Suprapubic skin (tissue), 3 donors: ENCODE measurements around the gene SLC6A20.

Experiments used
- POLR2A ChIP-seq, 2 donors: fragments of 450-650 bp; IDR thresholded peaks; one replicate each; pipeline ENCODE4 v1.6.1; 2017; ENCODE audit warnings: antibody characterized with exemption in 2 of 2, mild to moderate bottlenecking in 2 of 2, moderate library complexity in 2 of 2
- TF ChIP-seq, protein P1 (sequence below), 2 donors: fragments of 200-600 bp in 1 of 2; fragments of 450-650 bp in 1 of 2; sonication (generic) in 1 of 2; IDR thresholded peaks; one replicate each; pipeline ENCODE4 v1.5.1; 2016 to 2019; ENCODE audit warnings: antibody characterized with exemption in 2 of 2, mild to moderate bottlenecking in 1 of 2, moderate library complexity in 1 of 2

DNA sequence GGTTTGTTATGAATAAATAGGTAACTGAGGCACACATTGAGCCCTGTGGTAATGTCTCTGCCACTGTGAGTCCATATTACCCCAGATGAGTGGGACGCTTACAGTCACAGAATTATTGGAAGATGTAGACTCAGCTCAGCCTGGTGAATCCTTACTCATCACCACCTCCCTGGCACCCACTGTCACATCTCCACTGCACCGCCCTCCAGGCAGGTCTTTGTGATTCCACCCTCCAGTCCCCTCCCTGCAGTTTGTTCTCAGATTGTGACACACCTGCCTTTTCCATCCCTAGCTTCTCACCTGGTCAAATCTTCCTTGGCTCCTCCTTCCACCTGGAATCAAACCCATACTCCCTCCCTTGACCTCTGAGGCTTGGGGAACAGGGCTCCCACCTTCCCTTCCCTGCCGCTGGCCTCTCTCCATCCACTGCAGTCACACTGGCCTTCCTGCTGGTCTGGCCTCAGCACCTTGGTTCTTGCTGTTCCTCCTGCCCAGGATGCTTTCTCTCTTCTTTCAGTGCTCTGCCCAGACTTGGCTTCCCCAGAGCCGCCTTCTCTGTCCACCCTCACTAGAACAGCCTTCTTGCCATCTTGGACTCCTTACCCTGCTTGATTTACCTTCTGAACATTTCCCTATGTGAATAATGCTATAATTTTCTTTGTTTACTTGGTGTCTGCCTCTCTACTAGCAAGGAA, 9.4 kb downstream of the SLC6A20 start:
- TF ChIP-seq POLR2A (IDR thresholded peaks at IDR 0.05) = no peak
- TF ChIP-seq, protein P1, sequence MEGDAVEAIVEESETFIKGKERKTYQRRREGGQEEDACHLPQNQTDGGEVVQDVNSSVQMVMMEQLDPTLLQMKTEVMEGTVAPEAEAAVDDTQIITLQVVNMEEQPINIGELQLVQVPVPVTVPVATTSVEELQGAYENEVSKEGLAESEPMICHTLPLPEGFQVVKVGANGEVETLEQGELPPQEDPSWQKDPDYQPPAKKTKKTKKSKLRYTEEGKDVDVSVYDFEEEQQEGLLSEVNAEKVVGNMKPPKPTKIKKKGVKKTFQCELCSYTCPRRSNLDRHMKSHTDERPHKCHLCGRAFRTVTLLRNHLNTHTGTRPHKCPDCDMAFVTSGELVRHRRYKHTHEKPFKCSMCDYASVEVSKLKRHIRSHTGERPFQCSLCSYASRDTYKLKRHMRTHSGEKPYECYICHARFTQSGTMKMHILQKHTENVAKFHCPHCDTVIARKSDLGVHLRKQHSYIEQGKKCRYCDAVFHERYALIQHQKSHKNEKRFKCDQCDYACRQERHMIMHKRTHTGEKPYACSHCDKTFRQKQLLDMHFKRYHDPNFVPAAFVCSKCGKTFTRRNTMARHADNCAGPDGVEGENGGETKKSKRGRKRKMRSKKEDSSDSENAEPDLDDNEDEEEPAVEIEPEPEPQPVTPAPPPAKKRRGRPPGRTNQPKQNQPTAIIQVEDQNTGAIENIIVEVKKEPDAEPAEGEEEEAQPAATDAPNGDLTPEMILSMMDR (IDR thresholded peaks at IDR 0.05) = no peak
